A549 treated with CpdA at 1 μM for 4 hours (cell line): ENCODE data around the gene TMEM129. TPM values are rescaled to one million over a fixed set of nuclear protein-coding genes. Genes with fewer than 3 reads are reported as not detected.

Experiments used
- total RNA-seq: library from RNA; stranded (reverse); fragments of 200-300 nt; extraction: Qiagen RNA extraction; gene quantifications from 5 replicates; pipeline ENCODE4 v1.2.3, GENCODE V29; 2022; ENCODE audit warnings: low read depth

TMEM129 gene, protein sequence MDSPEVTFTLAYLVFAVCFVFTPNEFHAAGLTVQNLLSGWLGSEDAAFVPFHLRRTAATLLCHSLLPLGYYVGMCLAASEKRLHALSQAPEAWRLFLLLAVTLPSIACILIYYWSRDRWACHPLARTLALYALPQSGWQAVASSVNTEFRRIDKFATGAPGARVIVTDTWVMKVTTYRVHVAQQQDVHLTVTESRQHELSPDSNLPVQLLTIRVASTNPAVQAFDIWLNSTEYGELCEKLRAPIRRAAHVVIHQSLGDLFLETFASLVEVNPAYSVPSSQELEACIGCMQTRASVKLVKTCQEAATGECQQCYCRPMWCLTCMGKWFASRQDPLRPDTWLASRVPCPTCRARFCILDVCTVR
- 15.8 to 26.7 TPM (median 22.5 TPM) in 5 replicates for total RNA-seq

DNA sequence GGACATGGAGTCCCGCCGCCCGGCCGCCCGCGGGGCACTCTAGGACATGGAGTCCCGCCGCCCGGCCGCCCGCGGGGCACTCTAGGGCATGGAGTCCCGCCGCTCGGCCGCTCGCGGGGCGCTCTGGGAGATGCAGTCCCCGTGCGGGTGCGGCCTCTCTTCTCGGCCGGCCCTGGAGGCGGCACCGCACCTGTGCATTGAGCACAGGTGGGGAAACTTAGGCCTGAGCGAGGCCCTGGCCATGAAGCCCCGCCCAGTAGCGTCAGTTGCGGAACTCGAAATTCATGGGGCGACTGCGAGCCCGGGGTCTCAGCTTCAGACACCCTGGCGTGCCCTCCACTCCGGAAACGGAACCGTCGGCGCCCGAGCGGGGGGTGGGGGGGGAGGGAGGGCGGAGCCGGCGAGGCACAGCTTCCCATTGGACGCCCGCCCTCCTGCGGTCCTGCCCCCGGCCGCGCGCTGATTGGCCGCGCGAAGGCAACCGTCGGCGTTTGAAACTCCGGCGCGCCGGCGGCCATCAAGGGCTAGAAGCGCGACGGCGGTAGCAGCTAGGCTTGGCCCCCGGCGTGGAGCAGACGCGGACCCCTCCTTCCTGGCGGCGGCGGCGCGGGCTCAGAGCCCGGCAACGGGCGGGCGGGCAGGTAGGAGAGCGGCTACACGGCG lies at the start of gene TMEM129, which contains the start of gene TACC3:
Gene TMEM129, minus strand, starts transcription at position 321 of the 663 bp plus-strand sequence. CDS start 486 bp downstream, outside the sequence.
Gene TACC3, plus strand, starts transcription at position 519 of the 663 bp plus-strand sequence. CDS start 1,901 bp downstream, outside the sequence.

DNA sequence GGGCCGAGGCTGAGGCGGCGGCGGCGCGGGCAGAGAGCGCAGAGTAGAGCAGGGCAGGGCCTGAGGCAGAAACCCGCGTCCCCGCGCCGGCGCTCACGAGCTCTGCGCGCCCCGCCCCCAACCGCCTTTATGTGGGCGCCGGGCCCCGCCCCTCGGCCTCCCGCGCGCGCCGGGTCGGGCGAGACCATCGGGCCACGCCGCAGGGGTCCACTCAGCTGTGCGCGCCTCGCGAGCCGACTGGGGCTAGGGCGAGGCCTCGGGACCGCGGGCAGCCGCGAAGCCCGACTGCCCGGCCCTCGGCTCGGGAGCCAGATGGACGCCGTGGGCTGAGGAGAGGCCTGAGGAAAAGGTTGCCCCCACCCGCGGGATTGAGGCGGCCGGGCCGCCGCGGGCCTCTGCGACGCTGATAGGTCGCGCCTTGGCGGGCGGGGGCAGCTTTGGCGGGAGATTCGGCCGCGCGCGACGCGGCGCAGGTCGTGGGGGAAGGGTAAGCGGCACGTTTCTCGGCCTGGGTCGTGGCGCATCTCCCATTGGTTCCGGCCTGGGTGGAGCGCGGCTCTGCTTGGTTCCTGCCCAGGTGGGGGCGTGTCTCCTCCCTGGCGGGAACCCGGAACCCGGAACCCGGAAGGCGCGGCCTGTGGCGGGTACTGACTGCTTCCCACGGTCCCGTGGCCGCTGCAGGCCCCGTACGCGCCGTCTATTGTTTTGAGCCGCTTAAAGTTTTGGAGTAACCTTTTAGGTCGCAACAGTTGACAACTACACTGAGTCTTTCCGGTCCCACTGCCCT lies 8.7 kb downstream of the TMEM129 start, which contains the start of gene SLBP:
Gene SLBP, minus strand, starts transcription at position 104 of the 787 bp plus-strand sequence. CDS start 131 bp downstream, outside the sequence.

DNA sequence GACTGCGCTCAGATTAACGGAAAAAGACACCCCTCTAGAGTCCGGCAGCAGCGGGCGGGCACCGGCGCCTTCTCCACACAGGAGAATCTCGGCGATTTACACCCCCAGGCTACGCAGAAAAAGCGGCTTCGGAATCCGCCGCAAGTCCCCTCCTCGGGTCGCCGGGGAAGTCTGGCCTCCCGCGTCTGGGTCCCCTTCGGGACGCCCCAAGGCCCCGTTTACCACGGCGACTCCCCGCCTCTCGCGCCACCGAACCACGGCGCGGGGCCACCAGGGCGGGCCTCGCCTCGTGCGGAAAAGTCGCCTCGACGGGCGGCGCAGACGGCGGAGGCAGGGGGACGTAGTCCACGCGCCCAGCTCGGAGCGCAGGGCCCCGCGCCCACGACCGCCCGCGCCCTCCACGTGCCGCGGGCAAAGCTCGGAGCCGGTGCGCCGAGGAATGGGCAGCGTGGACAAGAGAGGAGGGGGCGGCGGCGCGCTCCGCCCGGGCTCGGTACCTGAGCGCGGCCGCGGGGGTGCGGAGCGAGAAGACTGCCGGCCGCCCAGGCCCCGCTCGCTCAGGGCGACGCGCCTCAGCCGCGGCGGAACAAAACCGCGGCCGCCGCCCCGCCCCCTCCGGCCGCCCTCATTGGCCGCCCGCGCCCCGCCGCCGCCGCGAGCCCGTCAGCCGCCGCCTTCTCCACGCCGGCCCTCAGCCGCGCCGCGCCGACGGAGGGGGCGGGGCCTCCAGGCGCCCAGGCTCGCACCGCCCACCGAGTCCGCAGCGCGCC lies 37.2 kb downstream of the TMEM129 start, which contains the start of gene FAM53A:
Gene FAM53A, minus strand, starts transcription at position 578 of the 770 bp plus-strand sequence. CDS start 15,572 bp downstream, outside the sequence.

Other genes starting within 250 kb of the TMEM129 start
- gene FAM53A, start 37.0 kb downstream of the TMEM129 start, total RNA-seq = 0.49 to 1.4 TPM (median 1.0 TPM) in 5 replicates
- 67.7 to 87.8 TPM (median 74.0 TPM) in 5 replicates for gene SLBP, start 9.0 kb downstream of the TMEM129 start, total RNA-seq
- 77.7 to 93.8 TPM (median 83.2 TPM) in 5 replicates for gene TACC3, start 198 bp upstream of the TMEM129 start, total RNA-seq
- 1.1 to 3.0 TPM (median 1.5 TPM) in 5 replicates for gene FGFR3, start 72.0 kb upstream of the TMEM129 start, total RNA-seq
- gene LETM1, start 134.8 kb upstream of the TMEM129 start, total RNA-seq = 25.4 to 31.2 TPM (median 29.1 TPM) in 5 replicates
- gene NSD2, start 150.1 kb upstream of the TMEM129 start, total RNA-seq = 39.8 to 47.2 TPM (median 44.3 TPM) in 5 replicates